Uterus (tissue), 2 donors: ENCODE measurements around the gene C3orf18.

Experiments
- CTCF ChIP-seq, 4 experiments: fragments of 200-600 bp in 2 of 4; fragments of 450-650 bp in 2 of 4; sonication (generic) in 2 of 4; IDR thresholded peaks; one replicate each; pipeline ENCODE4 v1.5.1; 2016 to 2019; ENCODE audit warnings: antibody characterized with exemption in 4 of 4, mild to moderate bottlenecking in 2 of 4, moderate library complexity in 1 of 4
- POLR2A ChIP-seq, 2 donors: fragments of 450-650 bp; IDR thresholded peaks; one replicate each; pipeline ENCODE4 v1.6.1; 2016; ENCODE audit warnings: antibody characterized with exemption in 2 of 2, mild to moderate bottlenecking in 1 of 2, moderate library complexity in 1 of 2

- TF ChIP-seq CTCF (IDR thresholded peaks at IDR 0.05) (no peak), POLR2A (IDR thresholded peaks at IDR 0.05) (no peak)
Measured at GRCh38 chr3:50587373-50587772, 19.8 kb upstream of the C3orf18 start.
